Left renal cortex interstitium (tissue), 4 donors: Measurements from ENCODE around the gene SLC25A40. TPM values are rescaled to one million over a fixed set of nuclear protein-coding genes. Genes with fewer than 3 reads are reported as not detected.

ENCODE experiments used
- DNase-seq, 4 donors: peaks; one replicate each; pipeline ENCODE4 v3.0.0-alpha.2; 2013; ENCODE audit warnings: low read depth in 4 of 4, low spot score in 2 of 4, missing footprints in 1 of 4
- polyA plus RNA-seq, 4 donors: library from polyadenylated mRNA; unstranded; fragments of 120-200 nt; gene quantifications; one replicate each; pipeline ENCODE4 v1.2.1, GENCODE V29; 2013; ENCODE audit not compliant: insufficient read length in 4 of 4

SLC25A40 gene
- polyA plus RNA-seq, 4 donors: 28.0 to 45.7 (median 31.5) TPM

- no peak for DNase-seq
Observed at GRCh38 chr7:87797395-87797794, 78.8 kb downstream of the SLC25A40 start.

- DNase-seq: no peak
Observed at GRCh38 chr7:87785368-87785995, 90.7 kb downstream of the SLC25A40 start.

- no peak for DNase-seq
Observed at GRCh38 chr7:87784424-87784823, 91.7 kb downstream of the SLC25A40 start.

Other genes starting within 250 kb of the SLC25A40 start
- 1 to 10 TPM in 3 of 4 donors, under 1 TPM in 1; 0.98 to 1.8 (median 1.2) TPM for gene RUNDC3B, start 248.0 kb downstream of the SLC25A40 start, polyA plus RNA-seq
- 10 to 100 TPM; 16.0 to 21.8 (median 17.4) TPM for gene DBF4, start 133 bp upstream of the SLC25A40 start, polyA plus RNA-seq
- gene ADAM22, start 57.9 kb upstream of the SLC25A40 start, polyA plus RNA-seq: 10 to 100 TPM; 10.4 to 13.6 (median 12.8) TPM